Uterus (tissue), 4 donors: ENCODE data around the gene OBSCN. TPM values are rescaled to one million over a fixed set of nuclear protein-coding genes. Genes with fewer than 3 reads are reported as not detected.

Source experiments
- DNase-seq, 2 donors: peaks; one replicate each; pipeline ENCODE4 v3.0.0-alpha.2; 2019 to 2020
- H3K27ac ChIP-seq, 2 donors: fragments of 200-600 bp; sonication (generic); 1 replicate in 1 of 2; 2 replicates in 1 of 2; pipeline ENCODE4 v1.5.1; 2016 to 2018
- H3K27me3 ChIP-seq, 2 donors: fragments of 200-600 bp; sonication (generic); one replicate each; pipeline ENCODE4 v1.5.1; 2018 to 2019; ENCODE audit warnings: control low read depth in 1 of 2
- H3K36me3 ChIP-seq, 2 donors: fragments of 200-600 bp; sonication (generic); one replicate each; pipeline ENCODE4 v1.5.1; 2019; ENCODE audit warnings: control low read depth in 1 of 2
- H3K4me1 ChIP-seq, 2 donors: fragments of 200-600 bp; sonication (generic); one replicate each; pipeline ENCODE4 v1.5.1; 2018 to 2019; ENCODE audit warnings: control low read depth in 1 of 2
- H3K4me3 ChIP-seq, 2 donors: fragments of 200-600 bp; sonication (generic); 1 replicate in 1 of 2; 2 replicates in 1 of 2; pipeline ENCODE4 v1.5.1; 2018 to 2019; ENCODE audit warnings: mild to moderate bottlenecking in 1 of 2
- H3K9me3 ChIP-seq, 2 donors: fragments of 200-600 bp; sonication (generic); one replicate each; pipeline ENCODE4 v1.5.1; 2019; ENCODE audit warnings: control low read depth in 1 of 2
- POLR2A ChIP-seq, 2 donors: fragments of 450-650 bp; IDR thresholded peaks; one replicate each; pipeline ENCODE4 v1.6.1; 2016; ENCODE audit warnings: antibody characterized with exemption in 2 of 2, mild to moderate bottlenecking in 1 of 2, moderate library complexity in 1 of 2
- intact Hi-C: fragments of 100-400 bp; cut with DNase I; formaldehyde crosslinking; loops from one replicate; pipeline ENCODE4 v1.15.1; 2023; ENCODE audit warnings: low total_unique reads
- total RNA-seq, 4 donors: library from RNA; depleted of rRNA in 3 of 4; stranded (reverse); fragments of >200 nt in 3 of 4; gene quantifications; one replicate each; pipeline versions ENCODE4 v1.1.0 to v1.2.4, GENCODE V29; 2014 to 2023
- TF ChIP-seq, protein P1 (sequence below), 4 experiments: fragments of 200-600 bp in 2 of 4; fragments of 450-650 bp in 2 of 4; sonication (generic) in 2 of 4; IDR thresholded peaks; one replicate each; pipeline ENCODE4 v1.5.1; 2016 to 2019; ENCODE audit warnings: antibody characterized with exemption in 4 of 4, mild to moderate bottlenecking in 2 of 4, moderate library complexity in 1 of 4
- donor health status: DM: yes; HTN: yes; CAD: no.

Gene OBSCN
- total RNA-seq, 4 donors from 2014 or later = 5.9 to 53.2 (median 22.4) TPM

DNA sequence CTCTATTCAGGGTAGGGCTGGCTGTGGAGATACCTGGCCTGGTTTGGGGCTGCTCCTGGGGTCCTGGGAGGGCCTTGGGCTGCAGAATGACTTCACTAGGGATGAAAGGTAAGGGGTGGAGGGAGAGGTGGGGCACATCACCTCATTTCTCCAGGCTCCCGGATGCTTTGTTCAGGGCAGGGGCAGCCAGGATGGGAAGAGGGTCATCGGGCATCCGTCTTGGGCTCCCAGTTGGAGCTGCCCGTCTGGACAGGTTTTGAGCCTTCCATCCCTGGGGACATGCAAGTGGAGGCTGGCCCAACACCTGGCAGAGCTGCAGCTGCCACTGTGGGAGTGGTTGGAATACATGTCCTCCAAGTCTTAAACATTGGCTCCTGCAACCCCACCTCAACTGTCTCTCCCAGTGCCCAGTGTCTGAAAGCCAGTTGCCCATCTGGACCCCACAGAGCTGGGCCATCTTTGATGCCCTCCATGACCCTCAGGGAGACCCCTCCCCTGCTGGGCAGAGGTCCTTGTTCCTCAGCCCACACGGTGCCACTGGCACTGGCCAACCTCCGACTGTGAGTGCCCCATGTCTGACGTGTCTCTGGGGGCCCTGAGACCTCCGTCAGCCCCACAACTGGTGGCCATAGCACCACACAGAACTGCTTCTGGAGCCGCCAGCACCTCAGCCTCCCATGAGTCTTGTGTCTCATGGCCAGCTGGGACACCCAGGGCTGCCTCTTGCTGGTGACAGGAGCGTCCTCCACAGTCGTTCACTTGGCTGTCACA lies 145.9 kb downstream of the OBSCN start:
- Histone ChIP-seq H3K27me3 (no peaks in the 10 kb centered on the region), H3K9me3 (no peaks in the 10 kb centered on the region), H3K4me3 (no peak overlapping the region), H3K27ac (no peak overlapping the region), H3K4me1 (no peaks in the 10 kb centered on the region), H3K36me3 (no peaks in the 10 kb centered on the region)
- intact Hi-C loops = no loop called here
- TF ChIP-seq POLR2A (IDR thresholded peaks at IDR 0.05) = no peak
- TF ChIP-seq, protein P1, sequence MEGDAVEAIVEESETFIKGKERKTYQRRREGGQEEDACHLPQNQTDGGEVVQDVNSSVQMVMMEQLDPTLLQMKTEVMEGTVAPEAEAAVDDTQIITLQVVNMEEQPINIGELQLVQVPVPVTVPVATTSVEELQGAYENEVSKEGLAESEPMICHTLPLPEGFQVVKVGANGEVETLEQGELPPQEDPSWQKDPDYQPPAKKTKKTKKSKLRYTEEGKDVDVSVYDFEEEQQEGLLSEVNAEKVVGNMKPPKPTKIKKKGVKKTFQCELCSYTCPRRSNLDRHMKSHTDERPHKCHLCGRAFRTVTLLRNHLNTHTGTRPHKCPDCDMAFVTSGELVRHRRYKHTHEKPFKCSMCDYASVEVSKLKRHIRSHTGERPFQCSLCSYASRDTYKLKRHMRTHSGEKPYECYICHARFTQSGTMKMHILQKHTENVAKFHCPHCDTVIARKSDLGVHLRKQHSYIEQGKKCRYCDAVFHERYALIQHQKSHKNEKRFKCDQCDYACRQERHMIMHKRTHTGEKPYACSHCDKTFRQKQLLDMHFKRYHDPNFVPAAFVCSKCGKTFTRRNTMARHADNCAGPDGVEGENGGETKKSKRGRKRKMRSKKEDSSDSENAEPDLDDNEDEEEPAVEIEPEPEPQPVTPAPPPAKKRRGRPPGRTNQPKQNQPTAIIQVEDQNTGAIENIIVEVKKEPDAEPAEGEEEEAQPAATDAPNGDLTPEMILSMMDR (IDR thresholded peaks at IDR 0.05) = no peak
- DNase-seq = no peak

DNA sequence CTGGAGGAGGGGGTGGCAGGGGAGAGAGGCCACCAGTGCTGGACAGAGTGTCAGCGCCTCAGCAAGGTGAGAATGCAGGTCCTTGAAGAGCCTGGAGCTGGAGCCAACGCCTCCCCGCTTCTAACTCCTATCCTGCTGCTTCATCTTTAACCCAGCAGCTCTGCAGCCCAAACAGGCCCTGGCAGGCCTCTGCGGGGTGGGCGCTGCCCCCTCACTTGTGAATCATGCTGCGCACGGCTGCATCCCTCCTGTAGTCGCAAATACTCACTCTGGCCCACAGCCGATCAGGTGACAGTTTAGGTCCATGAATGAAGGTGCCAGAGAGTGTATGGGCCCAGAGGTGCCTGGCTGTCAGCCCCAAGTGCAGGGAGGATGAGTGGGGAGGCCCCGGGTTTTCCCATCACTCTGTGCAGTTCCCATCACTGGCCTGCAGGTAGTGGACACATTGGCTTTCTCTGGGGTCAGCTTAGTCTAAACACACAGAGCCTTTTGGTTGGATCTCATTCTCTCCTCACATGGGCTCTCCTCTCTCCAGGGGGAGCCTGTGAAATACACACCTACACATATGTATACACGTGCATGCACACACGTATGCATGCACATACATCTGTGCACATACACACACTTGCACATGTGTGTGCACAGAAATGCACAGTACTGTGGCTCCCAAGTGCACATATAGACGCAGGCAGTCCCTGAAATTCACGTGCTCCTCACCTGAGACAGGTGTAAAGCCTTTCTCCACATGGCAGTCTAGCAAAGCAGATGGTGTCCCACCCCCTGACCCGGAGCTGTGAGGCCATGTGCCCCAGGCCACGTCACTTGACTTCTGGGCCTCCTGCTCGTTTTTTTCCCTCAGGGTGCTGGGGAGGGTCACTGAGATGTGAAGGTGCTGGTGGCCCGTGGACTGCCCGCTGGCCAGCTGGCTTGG lies 146.8 kb downstream of the OBSCN start:
- Histone ChIP-seq H3K9me3 (no peaks in the 10 kb centered on the region), H3K4me1 (no peaks in the 10 kb centered on the region), H3K27me3 (no peaks in the 10 kb centered on the region), H3K27ac (no peak overlapping the region), H3K4me3 (no peak overlapping the region), H3K36me3 (no peaks in the 10 kb centered on the region)
- TF ChIP-seq, protein P1 (IDR thresholded peaks at IDR 0.05) = no peak
- TF ChIP-seq POLR2A (IDR thresholded peaks at IDR 0.05) = no peak
- intact Hi-C loops = no loop called here
- no peak for DNase-seq

DNA sequence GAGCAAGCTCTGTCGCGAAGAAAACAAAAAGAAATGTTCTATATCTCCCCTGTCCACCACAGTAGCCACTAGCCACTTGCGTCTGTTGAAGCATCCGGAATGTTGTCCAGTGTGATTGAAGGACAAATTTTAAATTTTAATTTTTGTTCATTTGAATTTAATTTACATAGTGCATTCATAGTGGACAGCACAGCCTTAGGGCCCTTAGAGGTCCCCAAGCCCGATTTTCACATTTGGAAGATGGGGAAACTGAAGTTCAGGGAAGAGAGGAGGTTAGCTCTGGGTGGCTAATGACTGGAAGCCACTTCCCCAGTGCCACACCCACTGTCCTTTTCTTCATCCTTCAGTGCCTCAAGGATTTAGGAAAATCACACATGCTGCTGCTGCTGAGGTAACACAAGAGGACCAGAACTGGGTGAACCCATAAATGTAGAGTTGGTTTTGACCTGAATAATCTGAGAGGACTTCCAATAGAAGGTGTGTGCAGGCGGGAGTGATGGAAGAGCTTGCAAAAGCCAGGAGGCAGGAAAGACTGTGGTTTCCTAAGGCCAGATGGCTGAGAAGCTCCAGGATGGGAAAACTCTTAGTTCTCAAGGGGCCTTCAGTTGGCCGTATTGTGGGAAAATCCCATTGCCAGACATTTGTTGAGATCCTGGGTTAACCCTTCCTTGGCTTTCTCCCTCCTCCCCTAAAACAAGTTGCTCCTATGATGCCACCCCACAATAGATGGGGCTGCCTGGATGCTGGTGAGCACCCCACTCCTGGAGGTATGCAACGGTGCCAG lies 149.2 kb downstream of the OBSCN start:
- TF ChIP-seq, protein P1 (IDR thresholded peaks at IDR 0.05) = no peak
- no peak for TF ChIP-seq POLR2A (IDR thresholded peaks at IDR 0.05)
- H3K9me3 ChIP-seq = no peaks in the 10 kb centered on the region

DNA sequence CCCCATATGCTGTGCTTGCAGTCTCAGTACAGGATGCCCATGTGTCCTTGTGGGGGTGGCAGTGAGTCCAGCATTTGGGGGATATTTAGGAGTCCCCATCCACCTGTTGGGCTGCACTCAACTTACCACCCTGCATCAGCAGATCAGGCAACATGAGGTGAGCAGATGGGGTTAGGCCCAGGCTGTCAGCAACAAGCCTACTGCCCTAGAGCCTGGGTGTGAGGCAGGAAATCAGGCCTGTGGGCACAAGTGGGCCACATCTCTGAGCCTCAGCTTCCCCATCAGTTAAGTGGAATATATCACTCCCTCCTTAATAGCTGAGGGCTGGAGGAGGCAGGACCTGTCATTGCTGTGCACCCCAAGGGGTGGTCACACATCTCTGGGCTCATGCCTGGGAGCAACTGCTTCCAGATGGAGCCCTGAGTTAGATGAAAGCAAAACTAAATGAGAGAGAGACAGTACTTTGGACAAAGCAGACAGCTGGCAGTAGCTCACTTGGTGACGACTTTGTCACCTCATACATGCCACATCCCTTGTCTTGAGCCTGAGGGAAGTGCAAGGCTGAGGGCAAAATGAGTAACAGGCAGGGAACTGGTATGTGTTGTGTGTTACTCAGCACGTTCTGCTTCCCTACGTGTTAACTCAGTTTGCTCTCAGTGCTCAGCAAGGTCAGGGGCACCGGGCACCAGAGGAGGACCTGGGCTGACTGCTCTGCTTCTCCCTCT lies 150.4 kb downstream of the OBSCN start:
- Histone ChIP-seq H3K36me3 (no peaks in the 10 kb centered on the region), H3K27ac (no peak overlapping the region), H3K9me3 (no peaks in the 10 kb centered on the region), H3K27me3 (no peaks in the 10 kb centered on the region), H3K4me3 (no peak overlapping the region), H3K4me1 (no peaks in the 10 kb centered on the region)
- intact Hi-C loops = no loop called here
- no peak for TF ChIP-seq POLR2A (IDR thresholded peaks at IDR 0.05)
- TF ChIP-seq, protein P1 (IDR thresholded peaks at IDR 0.05) = no peak
- DNase-seq = no peak

More for the DNA sequence above, 149.2 kb downstream of the OBSCN start:
- Histone ChIP-seq H3K36me3 (no peaks in the 10 kb centered on the region), H3K4me3 (no peak overlapping the region), H3K27ac (no peak overlapping the region), H3K27me3 (no peaks in the 10 kb centered on the region), H3K4me1 (no peaks in the 10 kb centered on the region)
- intact Hi-C loops = no loop called here
- no peak for DNase-seq
